IPS-18c (cell line): ENCODE measurements around the gene STAU1.
"Not testable (repeated sequence)": the region's sequence is repeated elsewhere in the genome, so short reads cannot be mapped to it uniquely, and the experiment has no call there.

Experiments
- H3K4me3 ChIP-seq: 2 replicates; pipeline ENCODE4 v1.7.0; 2013; ENCODE audit warnings: low read depth, mild to moderate bottlenecking, low read length, moderate library complexity; ENCODE audit not compliant: insufficient read depth
- H3K9me3 ChIP-seq: one replicate; pipeline ENCODE4 v1.6.1; 2013; ENCODE audit warnings: mild to moderate bottlenecking, low read length, moderate library complexity; ENCODE audit not compliant: control insufficient read depth, insufficient read depth

STAU1 gene, protein sequence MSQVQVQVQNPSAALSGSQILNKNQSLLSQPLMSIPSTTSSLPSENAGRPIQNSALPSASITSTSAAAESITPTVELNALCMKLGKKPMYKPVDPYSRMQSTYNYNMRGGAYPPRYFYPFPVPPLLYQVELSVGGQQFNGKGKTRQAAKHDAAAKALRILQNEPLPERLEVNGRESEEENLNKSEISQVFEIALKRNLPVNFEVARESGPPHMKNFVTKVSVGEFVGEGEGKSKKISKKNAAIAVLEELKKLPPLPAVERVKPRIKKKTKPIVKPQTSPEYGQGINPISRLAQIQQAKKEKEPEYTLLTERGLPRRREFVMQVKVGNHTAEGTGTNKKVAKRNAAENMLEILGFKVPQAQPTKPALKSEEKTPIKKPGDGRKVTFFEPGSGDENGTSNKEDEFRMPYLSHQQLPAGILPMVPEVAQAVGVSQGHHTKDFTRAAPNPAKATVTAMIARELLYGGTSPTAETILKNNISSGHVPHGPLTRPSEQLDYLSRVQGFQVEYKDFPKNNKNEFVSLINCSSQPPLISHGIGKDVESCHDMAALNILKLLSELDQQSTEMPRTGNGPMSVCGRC

GRCh38 chr20:49187851-49188641 is at the start of gene STAU1:
STAU1 (minus strand) TSS chr20:49188334; CDS start chr20:49166201, 22,133 bp downstream.
- peak within 1 kb of the TSS; percentile 86 for H3K4me3 ChIP-seq
- H3K9me3 ChIP-seq, result no peaks in the 10 kb centered on the region

- Histone ChIP-seq H3K9me3 (no peaks in the 10 kb centered on the region), H3K4me3 (no peak overlapping the region)
These were observed 49.4 kb upstream of the STAU1 start for GRCh38 chr20:49237531-49237930.

- H3K4me3 ChIP-seq, result no peak overlapping the region
- no peaks in the 10 kb centered on the region for H3K9me3 ChIP-seq
These were observed 48.2 kb upstream of the STAU1 start for GRCh38 chr20:49236301-49236700.

- no peaks in the 10 kb centered on the region for H3K9me3 ChIP-seq
- no peak overlapping the region for H3K4me3 ChIP-seq
These were observed 46.7 kb upstream of the STAU1 start for GRCh38 chr20:49234831-49235230.

DNA sequence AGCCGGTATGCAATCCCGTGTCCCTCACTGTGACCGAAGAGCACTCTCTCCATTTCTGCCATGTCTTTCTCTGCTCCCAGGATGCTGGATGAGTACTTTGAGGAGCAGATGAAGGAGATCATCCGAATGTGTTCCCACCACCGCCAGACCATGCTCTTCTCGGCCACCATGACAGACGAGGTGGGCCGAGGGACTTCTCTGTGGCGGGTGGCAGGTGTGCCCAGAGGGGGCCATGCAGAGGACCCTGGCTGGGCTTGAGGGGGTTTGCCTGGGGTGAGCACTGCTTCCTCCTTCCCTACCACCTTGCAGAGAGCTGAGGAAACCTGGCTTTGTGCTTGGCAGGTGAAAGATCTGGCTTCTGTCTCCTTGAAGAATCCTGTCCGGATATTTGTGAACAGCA is 45.1 kb upstream of the STAU1 start:
- H3K9me3 ChIP-seq, result no peaks in the 10 kb centered on the region
- H3K4me3 ChIP-seq, result no peak overlapping the region

DNA sequence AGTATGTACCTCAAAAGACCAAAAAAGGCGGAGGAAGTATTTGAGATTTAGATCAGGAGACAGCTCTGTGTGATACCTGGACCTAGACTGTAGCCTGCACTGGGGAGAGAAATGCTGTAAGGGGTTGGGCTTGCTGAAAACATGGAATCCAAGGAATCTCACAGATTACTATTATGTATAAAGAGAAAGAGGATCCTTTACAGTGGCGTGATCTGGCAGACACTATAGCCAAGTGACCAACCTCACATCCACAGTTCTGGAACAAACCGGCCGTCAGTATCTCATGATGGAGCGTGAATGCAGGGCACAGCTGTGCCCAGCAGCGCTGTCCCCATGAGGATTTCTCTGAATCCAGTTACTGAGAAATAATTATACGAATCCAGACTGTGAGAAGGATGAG is 43.3 kb upstream of the STAU1 start:
- Histone ChIP-seq H3K4me3 (no peak overlapping the region), H3K9me3 (no peaks in the 10 kb centered on the region)

GRCh38 chr20:49230561-49231133 is 42.5 kb upstream of the STAU1 start:
- H3K9me3 ChIP-seq, result no peaks in the 10 kb centered on the region
- H3K4me3 ChIP-seq, result no peak overlapping the region

GRCh38 chr20:49230021-49230420 is 41.9 kb upstream of the STAU1 start:
- no peaks in the 10 kb centered on the region for H3K9me3 ChIP-seq

GRCh38 chr20:49229381-49229780 is 41.2 kb upstream of the STAU1 start:
- Histone ChIP-seq H3K4me3 (no peak overlapping the region), H3K9me3 (no peaks in the 10 kb centered on the region)

More at GRCh38 chr20:49230021-49230420, 41.9 kb upstream of the STAU1 start:
- H3K4me3 ChIP-seq, result no peak overlapping the region

GRCh38 chr20:49228676-49229075 is 40.5 kb upstream of the STAU1 start:
- Histone ChIP-seq H3K4me3 (no peak overlapping the region), H3K9me3 (no peaks in the 10 kb centered on the region)

GRCh38 chr20:49225896-49226295 is 37.8 kb upstream of the STAU1 start:
- Histone ChIP-seq H3K9me3 (no peaks in the 10 kb centered on the region), H3K4me3 (no peak overlapping the region)

DNA sequence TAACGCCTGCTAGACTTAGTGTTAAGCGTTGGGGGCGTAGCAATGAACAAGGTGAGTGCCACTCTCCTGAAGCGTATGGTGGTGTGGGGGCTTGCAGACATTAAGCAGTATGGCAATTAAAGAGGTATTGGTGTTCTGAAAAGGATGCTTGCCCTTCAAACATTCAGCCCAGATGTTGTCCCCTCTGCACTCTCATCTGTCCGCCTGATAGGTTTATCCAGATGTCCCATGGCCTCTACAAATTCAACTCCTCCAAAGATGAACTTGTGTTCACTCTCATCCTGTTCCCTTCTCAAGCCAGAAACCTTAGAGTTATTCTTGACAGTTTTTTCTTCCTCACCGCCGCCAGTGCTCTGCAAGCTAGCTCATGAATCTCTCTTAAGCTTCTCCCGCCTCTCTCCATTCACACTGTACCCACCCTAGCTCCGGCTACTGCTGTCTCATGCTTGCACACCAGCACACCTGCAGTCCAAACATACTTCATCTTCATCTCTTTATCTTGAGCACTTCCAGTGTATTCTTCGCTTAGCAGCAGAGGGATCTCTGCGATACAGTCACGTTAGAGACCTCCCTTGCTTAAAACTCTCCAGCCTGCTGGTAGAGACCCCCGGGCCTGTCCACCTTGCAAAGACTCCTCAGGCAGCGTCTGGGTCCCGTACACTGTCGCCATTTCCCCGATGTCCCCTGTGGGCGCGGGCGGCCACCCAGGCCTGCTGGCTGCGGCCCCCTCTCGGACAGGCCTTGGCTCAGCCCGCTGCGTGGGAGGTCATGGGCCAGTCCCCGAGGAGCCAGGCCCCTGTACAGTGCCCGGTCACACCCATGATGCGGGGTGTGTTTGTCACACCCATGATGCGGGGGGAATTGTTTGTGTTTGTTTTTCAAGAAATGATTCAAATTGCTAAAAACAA is 32.0 kb upstream of the STAU1 start:
- peak overlapping the region; percentile 70 for H3K4me3 ChIP-seq

GRCh38 chr20:49219091-49219923 is 31.2 kb upstream of the STAU1 start, which contains the start of gene DDX27:
DDX27 (plus strand) TSS chr20:49219416; CDS start chr20:49219449, 33 bp downstream.
- no peaks in the 10 kb centered on the region for H3K9me3 ChIP-seq
- H3K4me3 ChIP-seq, result peak within 1 kb of the TSS; percentile 70

More for the DNA sequence above, 32.0 kb upstream of the STAU1 start:
- no peaks in the 10 kb centered on the region for H3K9me3 ChIP-seq

GRCh38 chr20:49218739-49219090 is 30.6 kb upstream of the STAU1 start:
- not testable (repeated sequence) for H3K4me3 ChIP-seq, H3K9me3 ChIP-seq

DNA sequence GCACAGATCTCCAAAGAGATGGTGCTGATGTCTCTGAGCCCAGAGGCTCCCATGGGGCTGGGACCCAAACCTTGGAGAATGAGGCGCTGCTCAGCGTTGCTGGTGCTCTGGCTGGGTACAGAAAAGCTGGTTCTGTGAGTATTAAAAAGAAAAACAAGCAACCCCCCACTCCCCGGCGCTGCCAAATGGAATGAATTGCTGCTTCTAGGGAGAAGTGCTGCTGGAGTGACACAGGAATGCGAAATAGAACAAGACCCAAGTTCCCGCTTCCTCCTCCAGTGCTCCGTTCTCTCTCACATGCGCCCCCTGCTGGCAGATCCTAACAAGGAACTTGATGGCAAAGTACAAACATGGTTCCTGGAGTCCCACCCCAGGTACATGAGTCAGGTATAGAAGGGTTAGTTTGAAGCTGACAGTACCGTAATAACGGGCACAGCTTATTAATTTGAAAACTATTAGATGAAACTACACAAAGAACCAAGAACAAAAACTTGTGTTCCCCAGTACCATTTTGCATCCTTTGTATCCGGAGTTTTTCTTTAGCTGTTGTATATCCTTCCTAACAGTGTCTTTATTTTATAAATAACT is 29.0 kb upstream of the STAU1 start:
- no peaks in the 10 kb centered on the region for H3K9me3 ChIP-seq
- H3K4me3 ChIP-seq, result no peak overlapping the region

DNA sequence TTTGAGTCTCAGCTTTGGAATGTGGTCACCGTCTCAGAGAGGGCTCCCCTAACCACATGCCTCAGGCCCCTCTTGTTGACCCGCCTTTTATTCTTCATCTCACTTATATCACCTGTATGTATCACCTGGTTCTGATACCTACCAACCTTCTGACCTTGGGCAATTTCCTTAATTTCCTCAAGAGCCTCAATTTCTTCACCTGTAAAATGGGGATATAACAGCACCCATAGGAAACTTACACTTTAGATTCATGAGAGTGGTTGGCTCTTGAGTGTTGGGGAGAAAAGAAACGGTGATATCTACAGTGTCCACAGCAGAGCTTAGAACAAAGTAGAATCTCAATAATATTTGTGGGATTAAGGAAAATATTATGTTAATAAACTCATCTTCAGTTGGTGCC is 27.1 kb upstream of the STAU1 start:
- no peaks in the 10 kb centered on the region for H3K9me3 ChIP-seq
- H3K4me3 ChIP-seq, result no peak overlapping the region
